PC-3 (cell line): ENCODE results near the gene TGFB1. TPM values are rescaled to one million over a fixed set of nuclear protein-coding genes. Genes with fewer than 3 reads are reported as not detected.

Source experiments
- ATAC-seq: fragments of 200-7000 bp; cut with Tn5 transposase; 2 replicates; pipeline ENCODE4 v1.9.1; 2020; ENCODE audit warnings: mild to moderate bottlenecking, moderate library complexity
- BruUV-seq: library from RNA; stranded (reverse); fragments of 400-500 nt; replicated peaks from 2 replicates; lab custom pipeline; 2021; lab: Mats Ljungman, UMichigan
- CTCF ChIA-PET: fragments of 300-600 bp; sonication (Branson Sonifier 250); formaldehyde crosslinking; loops from one replicate; lab custom pipeline; 2022; ENCODE audit warnings: antibody characterized with exemption; lab: Charles Lee
- POLR2A ChIA-PET: fragments of 300-600 bp; sonication (Branson Sonifier 250); formaldehyde crosslinking; loops from one replicate; lab custom pipeline; 2022; ENCODE audit warnings: antibody characterized with exemption; ENCODE audit not compliant: unreplicated experiment; lab: Charles Lee
- DNase-seq: peaks from one replicate; pipeline ENCODE4 v3.0.0-alpha.2; 2015
- H2AFZ ChIP-seq: fragments of 300-600 bp; sonication (generic); 2 replicates; pipeline ENCODE4 v1.6.0; 2016; ENCODE audit warnings: antibody characterized with exemption, low read length
- H3F3A ChIP-seq: fragments of 300-600 bp; sonication (generic); one replicate; pipeline ENCODE4 v1.6.0; 2017; ENCODE audit warnings: antibody characterized with exemption, low read length, control low read depth, mild to moderate bottlenecking; ENCODE audit not compliant: unreplicated experiment
- H3K27ac ChIP-seq: fragments of 300-600 bp; sonication (generic); 2 replicates; pipeline ENCODE4 v1.5.1; 2016; ENCODE audit warnings: mild to moderate bottlenecking, low read length
- H3K27me3 ChIP-seq: fragments of 300-600 bp; sonication (generic); 2 replicates; pipeline ENCODE4 v1.6.1; 2016; ENCODE audit warnings: low read length, mixed read lengths
- H3K36me3 ChIP-seq: fragments of 300-600 bp; sonication (generic); 2 replicates; pipeline ENCODE4 v1.6.1; 2016; ENCODE audit warnings: low read depth, mixed run types, low read length, mixed read lengths
- H3K4me1 ChIP-seq: fragments of 300-600 bp; sonication (generic); 2 replicates; pipeline ENCODE4 v1.5.1; 2016; ENCODE audit warnings: low read length; ENCODE audit not compliant: insufficient read depth
- H3K4me2 ChIP-seq: fragments of 300-600 bp; sonication (generic); 2 replicates; pipeline ENCODE4 v1.6.0; 2016; ENCODE audit warnings: low read length
- H3K4me3 ChIP-seq: fragments of 300-600 bp; sonication (generic); 2 replicates; pipeline ENCODE4 v1.5.1; 2016; ENCODE audit warnings: mild to moderate bottlenecking, low read length, mixed read lengths
- H3K79me2 ChIP-seq: fragments of 300-600 bp; sonication (generic); 2 replicates; pipeline ENCODE4 v1.6.1; 2017; ENCODE audit warnings: low read length, mixed read lengths
- H3K9ac ChIP-seq: fragments of 300-600 bp; sonication (generic); 2 replicates; pipeline ENCODE4 v1.6.0; 2016; ENCODE audit warnings: mild to moderate bottlenecking, low read length
- H3K9me2 ChIP-seq: fragments of 300-600 bp; sonication (generic); replicated peaks from 2 replicates; pipeline ENCODE4 v1.6.1; 2016; ENCODE audit warnings: mixed run types, low read length, mixed read lengths
- H3K9me3 ChIP-seq: fragments of 300-600 bp; sonication (generic); 2 replicates; pipeline ENCODE4 v1.6.1; 2016; ENCODE audit warnings: low read length, mixed read lengths
- H4K20me1 ChIP-seq: fragments of 300-600 bp; sonication (generic); 2 replicates; pipeline ENCODE4 v1.6.1; 2016; ENCODE audit warnings: low read length, mixed read lengths
- EZH2 ChIP-seq: fragments of 300-600 bp; sonication (generic); IDR thresholded peaks from one replicate; pipeline ENCODE4 v1.6.1; 2017; ENCODE audit warnings: antibody characterized with exemption, mild to moderate bottlenecking, low read length; ENCODE audit not compliant: unreplicated experiment
- EZH2phosphoT487 ChIP-seq: fragments of 300-600 bp; sonication (generic); IDR thresholded peaks from 2 replicates; pipeline ENCODE4 v1.6.1; 2018; ENCODE audit warnings: mild to moderate bottlenecking, antibody characterized with exemption, low read length, borderline replicate concordance
- intact Hi-C: fragments of 100-400 bp; cut with micrococcal nuclease; formaldehyde crosslinking; loops from 2 replicates; pipeline ENCODE4 v1.9.0; 2023
- total RNA-seq: library from RNA; depleted of rRNA; stranded (reverse); fragments of >200 nt; gene quantifications from 2 replicates; pipeline ENCODE4 v1.2.3, GENCODE V29; 2014
- TF ChIP-seq, protein P1 (sequence below): fragments of 300-600 bp; sonication (generic); conservative IDR thresholded peaks from 2 replicates; pipeline ENCODE4 v1.5.1; 2017; ENCODE audit warnings: antibody characterized with exemption, low read depth, mild to moderate bottlenecking, low read length

TGFB1 gene
- total RNA-seq, 1 experiment from 2014 or later: 16.4 TPM

GRCh38 chr19:41305927-41306793, 47.6 kb downstream of the TGFB1 start:
- Histone ChIP-seq H3F3A (no peaks in the 10 kb centered on the region), H2AFZ (no peak overlapping the region), H3K27ac (no peak overlapping the region), H3K79me2 (peaks cover 7% of the 10 kb centered on the region), H3K9me3 (no peaks in the 10 kb centered on the region), H3K4me3 (no peak overlapping the region), H4K20me1 (no peaks in the 10 kb centered on the region), H3K4me2 (no peak overlapping the region), H3K27me3 (no peaks in the 10 kb centered on the region), H3K9ac (no peak overlapping the region), H3K9me2 (no peaks in the 10 kb centered on the region), H3K4me1 (peaks cover 8% of the 10 kb centered on the region; the same call in 1 of the 2 replicates), H3K36me3 (peaks cover 35% of the 10 kb centered on the region)
- DNase-seq (no peak), ATAC-seq (no peak)
- TF ChIP-seq EZH2phosphoT487 (no peak), EZH2 (no peak)
- TF ChIP-seq, protein P1, sequence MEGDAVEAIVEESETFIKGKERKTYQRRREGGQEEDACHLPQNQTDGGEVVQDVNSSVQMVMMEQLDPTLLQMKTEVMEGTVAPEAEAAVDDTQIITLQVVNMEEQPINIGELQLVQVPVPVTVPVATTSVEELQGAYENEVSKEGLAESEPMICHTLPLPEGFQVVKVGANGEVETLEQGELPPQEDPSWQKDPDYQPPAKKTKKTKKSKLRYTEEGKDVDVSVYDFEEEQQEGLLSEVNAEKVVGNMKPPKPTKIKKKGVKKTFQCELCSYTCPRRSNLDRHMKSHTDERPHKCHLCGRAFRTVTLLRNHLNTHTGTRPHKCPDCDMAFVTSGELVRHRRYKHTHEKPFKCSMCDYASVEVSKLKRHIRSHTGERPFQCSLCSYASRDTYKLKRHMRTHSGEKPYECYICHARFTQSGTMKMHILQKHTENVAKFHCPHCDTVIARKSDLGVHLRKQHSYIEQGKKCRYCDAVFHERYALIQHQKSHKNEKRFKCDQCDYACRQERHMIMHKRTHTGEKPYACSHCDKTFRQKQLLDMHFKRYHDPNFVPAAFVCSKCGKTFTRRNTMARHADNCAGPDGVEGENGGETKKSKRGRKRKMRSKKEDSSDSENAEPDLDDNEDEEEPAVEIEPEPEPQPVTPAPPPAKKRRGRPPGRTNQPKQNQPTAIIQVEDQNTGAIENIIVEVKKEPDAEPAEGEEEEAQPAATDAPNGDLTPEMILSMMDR: no peak
- intact Hi-C loops: no loop called here
- POLR2A ChIA-PET: interaction anchor here (0.6 kb wide), 1 partner anchor 45 kb away, joined by 3 read pairs; no protein-coding TSS in a partner anchor
- CTCF ChIA-PET: no interaction called here
- BruUV-seq: no TSS peak

- H3K27me3 ChIP-seq: no peaks in the 10 kb centered on the region
- no peaks in the 10 kb centered on the region for H3K9me3 ChIP-seq
- no peak overlapping the region for H2AFZ ChIP-seq
- H3K4me1 ChIP-seq: peaks cover 5% of the 10 kb centered on the region; the same call in 1 of the 2 replicates
- no peak for ATAC-seq
- peaks cover 46% of the 10 kb centered on the region for H3K36me3 ChIP-seq
- no peak overlapping the region for H3K27ac ChIP-seq
- H3K9ac ChIP-seq: no peak overlapping the region
- H3K4me2 ChIP-seq: no peak overlapping the region
- TF ChIP-seq, protein P1: no peak
- TF ChIP-seq EZH2: no peak
- TF ChIP-seq EZH2phosphoT487: no peak
- H3K79me2 ChIP-seq: no peaks in the 10 kb centered on the region
- no peak overlapping the region for H3K4me3 ChIP-seq
- no peaks in the 10 kb centered on the region for H3K9me2 ChIP-seq
- no peaks in the 10 kb centered on the region for H4K20me1 ChIP-seq
- no peaks in the 10 kb centered on the region for H3F3A ChIP-seq
- BruUV-seq: no TSS peak
- no peak for DNase-seq
- CTCF ChIA-PET: no interaction called here
- POLR2A ChIA-PET: no interaction called here
- intact Hi-C loops: no loop called here
Measured at GRCh38 chr19:41304706-41305483, 48.8 kb downstream of the TGFB1 start.
